GM12874 (cell line): ENCODE results near the gene DLX3.

Source experiments
- TF ChIP-seq, protein P1 (sequence below): IDR thresholded peaks from 2 replicates; pipeline ENCODE4 v1.5.1; 2011; ENCODE audit warnings: low read depth, mild to moderate bottlenecking, control low read depth, low read length, moderate library complexity; ENCODE audit not compliant: insufficient read depth

Gene DLX3

DNA sequence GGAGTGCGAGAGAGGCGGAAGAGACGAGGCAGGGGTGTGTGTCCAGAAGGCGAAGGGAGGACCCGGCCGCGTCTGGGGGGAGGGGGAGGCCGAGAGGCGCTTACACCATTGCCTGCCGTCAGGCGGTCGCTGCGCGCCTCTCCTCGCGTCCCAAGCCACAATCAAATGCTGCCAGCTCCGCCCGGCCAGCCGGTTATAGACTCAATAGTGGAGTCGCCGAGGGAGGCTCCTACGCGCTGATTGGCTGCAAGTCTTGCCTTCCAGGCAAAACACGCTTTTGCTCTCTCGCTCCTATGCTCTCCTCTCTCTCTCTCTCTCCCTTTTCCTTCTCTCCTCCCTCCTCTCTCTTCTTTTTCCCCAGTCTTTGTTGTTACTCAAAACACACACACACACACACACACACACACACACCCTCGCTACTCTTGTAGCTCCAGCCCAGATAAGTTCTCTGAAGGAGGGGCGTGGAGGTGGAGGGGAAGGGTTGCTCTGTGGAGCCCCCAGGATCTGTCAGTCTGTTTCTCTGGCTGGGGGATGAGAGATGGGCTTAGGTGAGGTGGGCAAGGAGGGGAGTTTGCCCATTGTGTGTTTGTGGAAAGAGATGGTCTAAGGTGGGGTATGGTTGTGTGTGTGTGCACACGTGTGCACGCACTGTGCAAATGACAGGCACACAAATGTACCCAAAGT lies at the start of gene DLX3:
TSS of gene DLX3 (minus strand) at position 170 of the 684 bp plus-strand sequence. CDS start 226 bp downstream, outside the sequence.
- TF ChIP-seq, protein P1, sequence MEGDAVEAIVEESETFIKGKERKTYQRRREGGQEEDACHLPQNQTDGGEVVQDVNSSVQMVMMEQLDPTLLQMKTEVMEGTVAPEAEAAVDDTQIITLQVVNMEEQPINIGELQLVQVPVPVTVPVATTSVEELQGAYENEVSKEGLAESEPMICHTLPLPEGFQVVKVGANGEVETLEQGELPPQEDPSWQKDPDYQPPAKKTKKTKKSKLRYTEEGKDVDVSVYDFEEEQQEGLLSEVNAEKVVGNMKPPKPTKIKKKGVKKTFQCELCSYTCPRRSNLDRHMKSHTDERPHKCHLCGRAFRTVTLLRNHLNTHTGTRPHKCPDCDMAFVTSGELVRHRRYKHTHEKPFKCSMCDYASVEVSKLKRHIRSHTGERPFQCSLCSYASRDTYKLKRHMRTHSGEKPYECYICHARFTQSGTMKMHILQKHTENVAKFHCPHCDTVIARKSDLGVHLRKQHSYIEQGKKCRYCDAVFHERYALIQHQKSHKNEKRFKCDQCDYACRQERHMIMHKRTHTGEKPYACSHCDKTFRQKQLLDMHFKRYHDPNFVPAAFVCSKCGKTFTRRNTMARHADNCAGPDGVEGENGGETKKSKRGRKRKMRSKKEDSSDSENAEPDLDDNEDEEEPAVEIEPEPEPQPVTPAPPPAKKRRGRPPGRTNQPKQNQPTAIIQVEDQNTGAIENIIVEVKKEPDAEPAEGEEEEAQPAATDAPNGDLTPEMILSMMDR = no peak

DNA sequence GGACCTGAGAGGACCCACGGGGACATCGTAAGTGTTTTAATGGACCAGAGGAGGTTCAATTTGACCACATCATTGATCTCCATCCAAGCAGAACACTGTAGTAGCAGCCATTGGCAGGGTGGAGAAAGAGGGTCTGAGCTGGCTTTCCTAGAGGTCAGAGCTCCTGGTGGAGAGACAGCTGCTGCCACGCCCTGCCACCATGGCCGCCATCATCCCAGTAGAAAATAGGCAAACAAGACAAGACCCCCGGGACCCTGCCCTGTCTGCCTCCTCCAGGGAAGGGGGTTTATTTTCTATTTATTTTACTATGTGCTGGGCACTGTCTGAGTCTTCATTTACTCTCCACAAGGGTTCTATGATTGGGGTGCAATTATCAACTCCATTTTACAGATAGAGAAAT lies 49.5 kb upstream of the DLX3 start:
- TF ChIP-seq, protein P1 = no peak

- TF ChIP-seq, protein P1 = no peak
These were observed 48.5 kb upstream of the DLX3 start for GRCh38 chr17:50043290-50044148.

- TF ChIP-seq, protein P1 = no peak
These were observed 47.2 kb upstream of the DLX3 start for GRCh38 chr17:50042211-50042610.

GRCh38 chr17:50039058-50039457 lies 44.0 kb upstream of the DLX3 start:
- TF ChIP-seq, protein P1 = no peak

GRCh38 chr17:50037321-50038107 lies 42.5 kb upstream of the DLX3 start:
- TF ChIP-seq, protein P1 = no peak

- TF ChIP-seq, protein P1 = no peak
These were observed 41.6 kb upstream of the DLX3 start for GRCh38 chr17:50036455-50037261.
